Loucy (cell line): ENCODE measurements around the gene N4BP3.

Experiments
- EZH2phosphoT487 ChIP-seq: fragments of 200-600 bp; IDR thresholded peaks from 2 replicates; pipeline ENCODE4 v1.6.1; 2018; ENCODE audit warnings: antibody characterized with exemption, mild to moderate bottlenecking, moderate library complexity, borderline replicate concordance
- TF ChIP-seq, protein P1 (sequence below): fragments of 200-600 bp; sonication (generic); conservative IDR thresholded peaks from 2 replicates; pipeline ENCODE4 v1.5.1; 2014; ENCODE audit warnings: mild to moderate bottlenecking, antibody characterized with exemption, low read length

DNA sequence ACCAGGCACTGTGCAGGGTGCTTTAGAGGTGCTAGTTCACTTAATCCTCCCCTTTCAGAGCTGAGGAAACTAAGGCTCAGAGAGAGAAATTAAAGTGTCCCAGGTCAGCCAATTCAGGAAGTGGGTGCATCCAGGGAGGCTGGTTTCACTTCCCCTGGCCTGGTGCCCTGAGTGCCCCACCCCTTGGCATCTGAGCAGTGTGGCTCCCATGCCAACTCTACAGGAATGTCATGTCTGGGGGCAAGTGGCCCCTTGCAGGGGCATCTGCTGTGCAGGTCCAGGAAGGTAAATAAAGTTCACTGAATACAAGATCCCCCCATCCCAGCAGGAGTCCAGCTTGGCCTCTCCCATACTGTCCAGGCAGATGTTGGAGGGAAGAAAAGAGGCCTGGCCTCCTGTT is 4.4 kb upstream of the N4BP3 start:
- TF ChIP-seq EZH2phosphoT487, result no peak
- TF ChIP-seq, protein P1, sequence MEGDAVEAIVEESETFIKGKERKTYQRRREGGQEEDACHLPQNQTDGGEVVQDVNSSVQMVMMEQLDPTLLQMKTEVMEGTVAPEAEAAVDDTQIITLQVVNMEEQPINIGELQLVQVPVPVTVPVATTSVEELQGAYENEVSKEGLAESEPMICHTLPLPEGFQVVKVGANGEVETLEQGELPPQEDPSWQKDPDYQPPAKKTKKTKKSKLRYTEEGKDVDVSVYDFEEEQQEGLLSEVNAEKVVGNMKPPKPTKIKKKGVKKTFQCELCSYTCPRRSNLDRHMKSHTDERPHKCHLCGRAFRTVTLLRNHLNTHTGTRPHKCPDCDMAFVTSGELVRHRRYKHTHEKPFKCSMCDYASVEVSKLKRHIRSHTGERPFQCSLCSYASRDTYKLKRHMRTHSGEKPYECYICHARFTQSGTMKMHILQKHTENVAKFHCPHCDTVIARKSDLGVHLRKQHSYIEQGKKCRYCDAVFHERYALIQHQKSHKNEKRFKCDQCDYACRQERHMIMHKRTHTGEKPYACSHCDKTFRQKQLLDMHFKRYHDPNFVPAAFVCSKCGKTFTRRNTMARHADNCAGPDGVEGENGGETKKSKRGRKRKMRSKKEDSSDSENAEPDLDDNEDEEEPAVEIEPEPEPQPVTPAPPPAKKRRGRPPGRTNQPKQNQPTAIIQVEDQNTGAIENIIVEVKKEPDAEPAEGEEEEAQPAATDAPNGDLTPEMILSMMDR, result no peak
